GM12892 (cell line): ENCODE measurements around the gene CDIP1.

Experiments used
- POLR2A ChIP-seq: IDR thresholded peaks from 2 replicates; pipeline ENCODE4 v1.6.1; 2011; ENCODE audit warnings: low read depth, low read length, control low read depth
- TAF1 ChIP-seq: IDR thresholded peaks from 2 replicates; pipeline ENCODE4 v1.6.1; 2011; ENCODE audit warnings: low read depth, mild to moderate bottlenecking, control low read depth, low read length, borderline replicate concordance

GRCh38 chr16:4548124-4548523, 9.6 kb upstream of the CDIP1 start:
- TF ChIP-seq POLR2A: no peak
- no peak for TF ChIP-seq TAF1
